Astrocyte (in vitro differentiated cells and primary cell): ENCODE results near the gene NNT. TPM values are rescaled to one million over a fixed set of nuclear protein-coding genes. Genes with fewer than 3 reads are reported as not detected.

Source experiments
- DNase-seq: peaks from one replicate; pipeline ENCODE4 v3.0.0-alpha.2; 2010; ENCODE audit warnings: low read depth
- FAIRE-seq: peaks from 2 replicates; lab custom pipeline; 2011; peaks lifted over from hg19 to GRCh38; lab: Jason Lieb, UNC
- H2AFZ ChIP-seq: 2 replicates; pipeline ENCODE4 v1.6.0; 2012; ENCODE audit warnings: low read depth, low read length, inconsistent platforms
- H3K27ac ChIP-seq: 2 replicates; pipeline ENCODE4 v1.5.1; 2011; ENCODE audit warnings: low read depth, low read length, inconsistent platforms
- H3K27me3 ChIP-seq: 2 replicates; pipeline ENCODE4 v1.6.0; 2011; ENCODE audit warnings: low read length, inconsistent platforms; ENCODE audit not compliant: insufficient read depth
- H3K36me3 ChIP-seq: 2 replicates; pipeline ENCODE4 v1.5.1; 2011; ENCODE audit warnings: low read length, inconsistent platforms; ENCODE audit not compliant: insufficient read depth
- H3K4me1 ChIP-seq: 2 replicates; pipeline ENCODE4 v1.5.1; 2011; ENCODE audit warnings: low read length, inconsistent platforms; ENCODE audit not compliant: insufficient read depth
- H3K4me2 ChIP-seq: 2 replicates; pipeline ENCODE4 v1.6.0; 2012; ENCODE audit warnings: low read length, inconsistent platforms
- H3K4me3 ChIP-seq: 2 replicates; pipeline ENCODE4 v1.5.1; 2011; ENCODE audit warnings: low read depth, mild to moderate bottlenecking, low read length, inconsistent platforms; ENCODE audit not compliant: insufficient read depth
- H3K79me2 ChIP-seq: 2 replicates; pipeline ENCODE4 v1.6.0; 2012; ENCODE audit warnings: mild to moderate bottlenecking, low read length, inconsistent platforms; ENCODE audit not compliant: insufficient read depth
- H3K9ac ChIP-seq: 2 replicates; pipeline ENCODE4 v1.6.0; 2012; ENCODE audit warnings: mild to moderate bottlenecking, low read length, inconsistent platforms
- H3K9me3 ChIP-seq: 2 replicates; pipeline ENCODE4 v1.5.1; 2012; ENCODE audit warnings: low read depth, mild to moderate bottlenecking, low read length, inconsistent platforms; ENCODE audit not compliant: insufficient read depth
- H4K20me1 ChIP-seq: 2 replicates; pipeline ENCODE4 v1.6.0; 2012; ENCODE audit warnings: low read length, inconsistent platforms; ENCODE audit not compliant: insufficient read depth
- H3K27ac Mint-ChIP-seq: one replicate; pipeline ENCODE4 v1.8.0; 2021; ENCODE audit warnings: mild to moderate bottlenecking, mixed read lengths; ENCODE audit not compliant: unreplicated experiment
- H3K27me3 Mint-ChIP-seq: one replicate; pipeline ENCODE4 v1.8.0; 2021; ENCODE audit warnings: low read depth, mixed read lengths; ENCODE audit not compliant: unreplicated experiment
- H3K36me3 Mint-ChIP-seq: one replicate; pipeline ENCODE4 v1.8.0; 2021; ENCODE audit warnings: low read depth, mixed read lengths; ENCODE audit not compliant: unreplicated experiment
- H3K4me1 Mint-ChIP-seq: one replicate; pipeline ENCODE4 v1.8.0; 2021; ENCODE audit warnings: low read depth, mixed read lengths; ENCODE audit not compliant: unreplicated experiment
- H3K4me3 Mint-ChIP-seq: one replicate; pipeline ENCODE4 v1.8.0; 2021; ENCODE audit warnings: mild to moderate bottlenecking, moderate library complexity, mixed read lengths; ENCODE audit not compliant: unreplicated experiment
- H3K9me3 Mint-ChIP-seq: one replicate; pipeline ENCODE4 v1.8.0; 2021; ENCODE audit warnings: mild to moderate bottlenecking, mixed read lengths; ENCODE audit not compliant: unreplicated experiment
- EZH2 ChIP-seq: IDR thresholded peaks from 2 replicates; pipeline ENCODE4 v1.6.1; 2012; ENCODE audit warnings: mild to moderate bottlenecking, low read length, inconsistent platforms; ENCODE audit not compliant: insufficient read depth
- total RNA-seq: library from RNA; stranded (reverse); gene quantifications from 2 replicates; pipeline ENCODE4 v1.2.1, GENCODE V29; 2021
- TF ChIP-seq, protein P1 (sequence below): IDR thresholded peaks from 2 replicates; pipeline ENCODE4 v1.5.1; 2011; ENCODE audit warnings: low read depth, mild to moderate bottlenecking, inconsistent platforms, low read length, moderate library complexity; ENCODE audit not compliant: insufficient read depth

Gene NNT
- total RNA-seq, 1 donor from 2014 or later: 44.3 TPM

DNA sequence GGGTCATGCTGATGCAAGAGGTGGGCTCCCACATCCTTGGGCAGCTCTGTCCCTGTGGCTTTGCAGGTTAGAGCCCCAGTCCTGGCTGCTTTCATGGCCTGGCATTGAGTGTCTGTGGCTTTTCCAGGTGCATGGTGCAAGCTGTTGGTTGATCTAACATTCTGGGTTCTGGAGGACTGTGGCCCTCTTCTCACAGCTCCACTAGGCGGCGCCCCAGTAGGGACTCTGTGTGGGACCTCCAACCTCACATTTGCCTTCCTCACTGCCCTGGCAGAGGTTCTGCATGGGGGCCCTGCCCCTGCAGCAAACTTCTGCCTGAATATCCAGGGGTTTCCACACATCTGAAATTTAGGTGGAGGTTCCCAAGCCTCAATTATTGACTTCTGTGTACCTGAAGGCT is 150.1 kb downstream of the NNT start:
- Histone ChIP-seq H3K9ac (no peak overlapping the region), H4K20me1 (no peaks in the 10 kb centered on the region), H2AFZ (no peak overlapping the region), H3K4me2 (no peak overlapping the region), H3K36me3 (no peaks in the 10 kb centered on the region), H3K9me3 (no peaks in the 10 kb centered on the region), H3K4me3 (no peak overlapping the region), H3K27me3 (no peaks in the 10 kb centered on the region), H3K27ac (no peak overlapping the region), H3K79me2 (no peaks in the 10 kb centered on the region), H3K4me1 (no peaks in the 10 kb centered on the region)
- Mint-ChIP-seq H3K4me1 (no peaks in the 10 kb centered on the region), H3K27ac (no peak overlapping the region), H3K27me3 (no peaks in the 10 kb centered on the region), H3K4me3 (no peak overlapping the region), H3K9me3 (peaks cover 10% of the 10 kb centered on the region), H3K36me3 (no peaks in the 10 kb centered on the region)
- TF ChIP-seq, protein P1, sequence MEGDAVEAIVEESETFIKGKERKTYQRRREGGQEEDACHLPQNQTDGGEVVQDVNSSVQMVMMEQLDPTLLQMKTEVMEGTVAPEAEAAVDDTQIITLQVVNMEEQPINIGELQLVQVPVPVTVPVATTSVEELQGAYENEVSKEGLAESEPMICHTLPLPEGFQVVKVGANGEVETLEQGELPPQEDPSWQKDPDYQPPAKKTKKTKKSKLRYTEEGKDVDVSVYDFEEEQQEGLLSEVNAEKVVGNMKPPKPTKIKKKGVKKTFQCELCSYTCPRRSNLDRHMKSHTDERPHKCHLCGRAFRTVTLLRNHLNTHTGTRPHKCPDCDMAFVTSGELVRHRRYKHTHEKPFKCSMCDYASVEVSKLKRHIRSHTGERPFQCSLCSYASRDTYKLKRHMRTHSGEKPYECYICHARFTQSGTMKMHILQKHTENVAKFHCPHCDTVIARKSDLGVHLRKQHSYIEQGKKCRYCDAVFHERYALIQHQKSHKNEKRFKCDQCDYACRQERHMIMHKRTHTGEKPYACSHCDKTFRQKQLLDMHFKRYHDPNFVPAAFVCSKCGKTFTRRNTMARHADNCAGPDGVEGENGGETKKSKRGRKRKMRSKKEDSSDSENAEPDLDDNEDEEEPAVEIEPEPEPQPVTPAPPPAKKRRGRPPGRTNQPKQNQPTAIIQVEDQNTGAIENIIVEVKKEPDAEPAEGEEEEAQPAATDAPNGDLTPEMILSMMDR: no peak
- no peak for TF ChIP-seq EZH2
- FAIRE-seq (no peak), DNase-seq (no peak)

Other genes with a start within 250 kb of the NNT start
- 0.16 TPM in 1 of 2 replicates, not detected in the other for gene CCL28, start 190.8 kb upstream of the NNT start, total RNA-seq
- 20.9 and 22.3 TPM in 2 replicates for gene TMEM267, start 119.3 kb upstream of the NNT start, total RNA-seq
- 2.5 and 3.3 TPM in 2 replicates for gene C5orf34, start 88.0 kb upstream of the NNT start, total RNA-seq
- 95.7 and 101 TPM in 2 replicates for gene PAIP1, start 46.1 kb upstream of the NNT start, total RNA-seq